Measurements from ENCODE around the gene OR2H1.

DNA sequence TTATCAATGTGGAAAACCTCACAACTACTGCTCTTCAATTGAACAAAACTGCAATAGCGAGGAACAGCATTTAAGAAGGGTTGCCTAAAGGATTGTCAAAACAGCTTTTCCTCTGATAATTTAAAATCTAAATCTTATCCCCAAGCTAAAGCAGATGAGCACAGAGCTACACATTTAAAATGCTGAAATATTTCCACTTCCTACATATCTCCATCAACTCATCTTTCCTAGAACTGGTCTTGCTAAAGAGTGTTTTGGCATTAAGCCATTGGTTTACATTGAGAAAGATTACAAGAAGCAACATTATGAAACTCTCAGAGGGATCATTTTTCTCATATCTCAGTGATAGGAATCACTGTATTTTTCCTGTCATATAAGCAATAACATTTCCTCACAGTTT, 14.2 kb upstream of the OR2H1 start:
- TF ChIP-seq, protein P1, sequence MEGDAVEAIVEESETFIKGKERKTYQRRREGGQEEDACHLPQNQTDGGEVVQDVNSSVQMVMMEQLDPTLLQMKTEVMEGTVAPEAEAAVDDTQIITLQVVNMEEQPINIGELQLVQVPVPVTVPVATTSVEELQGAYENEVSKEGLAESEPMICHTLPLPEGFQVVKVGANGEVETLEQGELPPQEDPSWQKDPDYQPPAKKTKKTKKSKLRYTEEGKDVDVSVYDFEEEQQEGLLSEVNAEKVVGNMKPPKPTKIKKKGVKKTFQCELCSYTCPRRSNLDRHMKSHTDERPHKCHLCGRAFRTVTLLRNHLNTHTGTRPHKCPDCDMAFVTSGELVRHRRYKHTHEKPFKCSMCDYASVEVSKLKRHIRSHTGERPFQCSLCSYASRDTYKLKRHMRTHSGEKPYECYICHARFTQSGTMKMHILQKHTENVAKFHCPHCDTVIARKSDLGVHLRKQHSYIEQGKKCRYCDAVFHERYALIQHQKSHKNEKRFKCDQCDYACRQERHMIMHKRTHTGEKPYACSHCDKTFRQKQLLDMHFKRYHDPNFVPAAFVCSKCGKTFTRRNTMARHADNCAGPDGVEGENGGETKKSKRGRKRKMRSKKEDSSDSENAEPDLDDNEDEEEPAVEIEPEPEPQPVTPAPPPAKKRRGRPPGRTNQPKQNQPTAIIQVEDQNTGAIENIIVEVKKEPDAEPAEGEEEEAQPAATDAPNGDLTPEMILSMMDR (IDR thresholded peaks at IDR 0.05): no peak
- TF ChIP-seq FOXK1 (CRISPR knock-in tag; IDR thresholded peaks at IDR 0.05): no peak
- TF ChIP-seq, protein P2, sequence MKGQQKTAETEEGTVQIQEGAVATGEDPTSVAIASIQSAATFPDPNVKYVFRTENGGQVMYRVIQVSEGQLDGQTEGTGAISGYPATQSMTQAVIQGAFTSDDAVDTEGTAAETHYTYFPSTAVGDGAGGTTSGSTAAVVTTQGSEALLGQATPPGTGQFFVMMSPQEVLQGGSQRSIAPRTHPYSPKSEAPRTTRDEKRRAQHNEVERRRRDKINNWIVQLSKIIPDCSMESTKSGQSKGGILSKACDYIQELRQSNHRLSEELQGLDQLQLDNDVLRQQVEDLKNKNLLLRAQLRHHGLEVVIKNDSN (CRISPR knock-in tag; IDR thresholded peaks at IDR 0.05): no peak
- TF ChIP-seq GABPB1 (CRISPR knock-in tag; IDR thresholded peaks at IDR 0.05): no peak
- TF ChIP-seq, protein P3, sequence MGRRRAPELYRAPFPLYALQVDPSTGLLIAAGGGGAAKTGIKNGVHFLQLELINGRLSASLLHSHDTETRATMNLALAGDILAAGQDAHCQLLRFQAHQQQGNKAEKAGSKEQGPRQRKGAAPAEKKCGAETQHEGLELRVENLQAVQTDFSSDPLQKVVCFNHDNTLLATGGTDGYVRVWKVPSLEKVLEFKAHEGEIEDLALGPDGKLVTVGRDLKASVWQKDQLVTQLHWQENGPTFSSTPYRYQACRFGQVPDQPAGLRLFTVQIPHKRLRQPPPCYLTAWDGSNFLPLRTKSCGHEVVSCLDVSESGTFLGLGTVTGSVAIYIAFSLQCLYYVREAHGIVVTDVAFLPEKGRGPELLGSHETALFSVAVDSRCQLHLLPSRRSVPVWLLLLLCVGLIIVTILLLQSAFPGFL (CRISPR knock-in tag; IDR thresholded peaks at IDR 0.05; ENCODE audit: borderline replicate concordance): no peak
- no peak for TF ChIP-seq FOXJ3 (CRISPR knock-in tag; IDR thresholded peaks at IDR 0.05; ENCODE audit: borderline replicate concordance)
- no peak for TF ChIP-seq NR1H2 (CRISPR knock-in tag; IDR thresholded peaks at IDR 0.05)
- no peak for TF ChIP-seq TP53 (CRISPR knock-in tag; IDR thresholded peaks at IDR 0.05)
- no peak for TF ChIP-seq RORB (CRISPR knock-in tag; IDR thresholded peaks at IDR 0.05)
- TF ChIP-seq, protein P4, sequence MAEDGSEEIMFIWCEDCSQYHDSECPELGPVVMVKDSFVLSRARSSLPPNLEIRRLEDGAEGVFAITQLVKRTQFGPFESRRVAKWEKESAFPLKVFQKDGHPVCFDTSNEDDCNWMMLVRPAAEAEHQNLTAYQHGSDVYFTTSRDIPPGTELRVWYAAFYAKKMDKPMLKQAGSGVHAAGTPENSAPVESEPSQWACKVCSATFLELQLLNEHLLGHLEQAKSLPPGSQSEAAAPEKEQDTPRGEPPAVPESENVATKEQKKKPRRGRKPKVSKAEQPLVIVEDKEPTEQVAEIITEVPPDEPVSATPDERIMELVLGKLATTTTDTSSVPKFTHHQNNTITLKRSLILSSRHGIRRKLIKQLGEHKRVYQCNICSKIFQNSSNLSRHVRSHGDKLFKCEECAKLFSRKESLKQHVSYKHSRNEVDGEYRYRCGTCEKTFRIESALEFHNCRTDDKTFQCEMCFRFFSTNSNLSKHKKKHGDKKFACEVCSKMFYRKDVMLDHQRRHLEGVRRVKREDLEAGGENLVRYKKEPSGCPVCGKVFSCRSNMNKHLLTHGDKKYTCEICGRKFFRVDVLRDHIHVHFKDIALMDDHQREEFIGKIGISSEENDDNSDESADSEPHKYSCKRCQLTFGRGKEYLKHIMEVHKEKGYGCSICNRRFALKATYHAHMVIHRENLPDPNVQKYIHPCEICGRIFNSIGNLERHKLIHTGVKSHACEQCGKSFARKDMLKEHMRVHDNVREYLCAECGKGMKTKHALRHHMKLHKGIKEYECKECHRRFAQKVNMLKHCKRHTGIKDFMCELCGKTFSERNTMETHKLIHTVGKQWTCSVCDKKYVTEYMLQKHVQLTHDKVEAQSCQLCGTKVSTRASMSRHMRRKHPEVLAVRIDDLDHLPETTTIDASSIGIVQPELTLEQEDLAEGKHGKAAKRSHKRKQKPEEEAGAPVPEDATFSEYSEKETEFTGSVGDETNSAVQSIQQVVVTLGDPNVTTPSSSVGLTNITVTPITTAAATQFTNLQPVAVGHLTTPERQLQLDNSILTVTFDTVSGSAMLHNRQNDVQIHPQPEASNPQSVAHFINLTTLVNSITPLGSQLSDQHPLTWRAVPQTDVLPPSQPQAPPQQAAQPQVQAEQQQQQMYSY (CRISPR knock-in tag; IDR thresholded peaks at IDR 0.05): no peak
- no peak for TF ChIP-seq TEAD4 (CRISPR knock-in tag; IDR thresholded peaks at IDR 0.05)

All from WTC11 (cell line).